Suprapubic skin (tissue), 4 donors: ENCODE measurements around the gene UVRAG. TPM values are rescaled to one million over a fixed set of nuclear protein-coding genes. Genes with fewer than 3 reads are reported as not detected.

ENCODE experiments used
- DNase-seq, 2 donors: peaks; one replicate each; pipeline ENCODE4 v3.0.0-alpha.2; 2019; ENCODE audit warnings: low spot score in 2 of 2
- H3K27ac ChIP-seq: fragments of 200-600 bp; sonication (generic); one replicate; pipeline ENCODE4 v1.5.1; 2019
- H3K27me3 ChIP-seq: fragments of 200-600 bp; sonication (generic); one replicate; pipeline ENCODE4 v1.5.1; 2019
- H3K36me3 ChIP-seq: fragments of 200-600 bp; sonication (generic); one replicate; pipeline ENCODE4 v1.5.1; 2019
- H3K4me1 ChIP-seq: fragments of 200-600 bp; sonication (generic); one replicate; pipeline ENCODE4 v1.5.1; 2019
- H3K4me3 ChIP-seq: fragments of 200-600 bp; sonication (generic); one replicate; pipeline ENCODE4 v1.5.1; 2019; ENCODE audit warnings: mild to moderate bottlenecking
- H3K9me3 ChIP-seq: fragments of 200-600 bp; sonication (generic); one replicate; pipeline ENCODE4 v1.5.1; 2019
- EP300 ChIP-seq: sonication (generic); formaldehyde crosslinking; IDR thresholded peaks from one replicate; pipeline ENCODE4 v1.6.1; 2017; ENCODE audit warnings: antibody characterized with exemption
- POLR2A ChIP-seq, 2 donors: fragments of 450-650 bp; IDR thresholded peaks; one replicate each; pipeline ENCODE4 v1.6.1; 2017; ENCODE audit warnings: antibody characterized with exemption in 2 of 2, mild to moderate bottlenecking in 2 of 2, moderate library complexity in 2 of 2
- POLR2AphosphoS5 ChIP-seq, 3 donors: sonication (generic); formaldehyde crosslinking; IDR thresholded peaks; one replicate each; pipeline ENCODE4 v1.6.1; 2017; ENCODE audit warnings: antibody characterized with exemption in 3 of 3
- WGBS: methylation state at CpG from one replicate; pipeline ENCODE4 v1.1.5; 2018; 5-methylcytosine and 5-hydroxymethylcytosine counted together
- total RNA-seq, 4 donors: library from RNA; depleted of rRNA; stranded (reverse); fragments of >200 nt; gene quantifications; one replicate each; pipeline ENCODE4 v1.1.0, GENCODE V29; 2016
- TF ChIP-seq, protein P1 (sequence below), 2 donors: fragments of 200-600 bp in 1 of 2; fragments of 450-650 bp in 1 of 2; sonication (generic) in 1 of 2; IDR thresholded peaks; one replicate each; pipeline ENCODE4 v1.5.1; 2016 to 2019; ENCODE audit warnings: antibody characterized with exemption in 2 of 2, mild to moderate bottlenecking in 1 of 2, moderate library complexity in 1 of 2

The UVRAG gene
- total RNA-seq = 10 to 100 TPM; 17.5 to 30.0 (median 22.1) TPM

DNA sequence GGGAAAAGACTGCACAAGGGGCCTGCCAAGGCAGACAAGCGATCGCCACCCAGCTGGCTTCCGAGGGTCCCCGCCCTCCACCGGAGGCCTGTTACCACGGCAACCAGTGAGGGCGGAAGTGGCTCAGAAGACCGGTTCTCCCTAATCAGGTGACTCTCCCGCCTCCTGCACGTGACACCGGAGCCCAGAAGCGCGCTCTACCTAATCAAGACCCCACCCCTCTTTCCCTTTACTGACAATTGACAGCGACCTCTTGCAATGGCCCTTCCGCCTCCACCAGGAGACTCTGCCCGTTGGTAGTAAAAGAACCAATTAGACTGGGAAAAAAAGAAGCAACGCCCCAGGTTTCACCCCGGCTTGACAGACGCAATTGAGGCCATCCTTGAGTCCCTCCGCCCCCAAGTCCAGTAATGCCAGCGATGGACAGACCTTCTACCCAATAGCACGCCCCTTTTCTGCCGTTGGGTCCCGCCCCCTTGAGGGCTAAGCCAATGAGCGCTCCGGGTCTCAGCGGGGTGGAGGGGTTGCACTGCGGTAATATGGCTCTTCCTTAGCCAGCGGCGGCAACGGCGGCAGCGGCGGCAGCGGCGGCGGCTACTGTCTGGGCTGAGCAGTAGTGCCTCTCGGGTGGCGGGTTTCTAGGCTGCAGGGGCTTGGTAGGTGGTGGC is at the start of gene UVRAG:
Gene UVRAG (plus strand): TSS at position 534 of the 668 bp plus-strand sequence. CDS start 198 bp downstream, outside the sequence.
- peak within 1 kb of the TSS; percentile 92 for H3K27ac ChIP-seq
- H3K4me3 ChIP-seq = peak within 1 kb of the TSS; percentile 71
- H3K9me3 ChIP-seq = no peaks in the 10 kb centered on the region
- no peaks in the 10 kb centered on the region for H3K36me3 ChIP-seq
- peak; percentile 99 for DNase-seq
- peaks cover 39% of the 10 kb centered on the region for H3K4me1 ChIP-seq
- no peaks in the 10 kb centered on the region for H3K27me3 ChIP-seq
- WGBS = 0% methylated on average over 13 of the region's 39 CpGs
- TF ChIP-seq EP300 (no peak), POLR2A (IDR thresholded peaks at IDR 0.05) (peak in 1 of 2 donors; percentile 72), POLR2AphosphoS5 (IDR thresholded peaks at IDR 0.05) (peak in 1 of 3 donors; percentile 47)
- TF ChIP-seq, protein P1, sequence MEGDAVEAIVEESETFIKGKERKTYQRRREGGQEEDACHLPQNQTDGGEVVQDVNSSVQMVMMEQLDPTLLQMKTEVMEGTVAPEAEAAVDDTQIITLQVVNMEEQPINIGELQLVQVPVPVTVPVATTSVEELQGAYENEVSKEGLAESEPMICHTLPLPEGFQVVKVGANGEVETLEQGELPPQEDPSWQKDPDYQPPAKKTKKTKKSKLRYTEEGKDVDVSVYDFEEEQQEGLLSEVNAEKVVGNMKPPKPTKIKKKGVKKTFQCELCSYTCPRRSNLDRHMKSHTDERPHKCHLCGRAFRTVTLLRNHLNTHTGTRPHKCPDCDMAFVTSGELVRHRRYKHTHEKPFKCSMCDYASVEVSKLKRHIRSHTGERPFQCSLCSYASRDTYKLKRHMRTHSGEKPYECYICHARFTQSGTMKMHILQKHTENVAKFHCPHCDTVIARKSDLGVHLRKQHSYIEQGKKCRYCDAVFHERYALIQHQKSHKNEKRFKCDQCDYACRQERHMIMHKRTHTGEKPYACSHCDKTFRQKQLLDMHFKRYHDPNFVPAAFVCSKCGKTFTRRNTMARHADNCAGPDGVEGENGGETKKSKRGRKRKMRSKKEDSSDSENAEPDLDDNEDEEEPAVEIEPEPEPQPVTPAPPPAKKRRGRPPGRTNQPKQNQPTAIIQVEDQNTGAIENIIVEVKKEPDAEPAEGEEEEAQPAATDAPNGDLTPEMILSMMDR (IDR thresholded peaks at IDR 0.05) = peak in 1 of 2 donors; percentile 7

DNA sequence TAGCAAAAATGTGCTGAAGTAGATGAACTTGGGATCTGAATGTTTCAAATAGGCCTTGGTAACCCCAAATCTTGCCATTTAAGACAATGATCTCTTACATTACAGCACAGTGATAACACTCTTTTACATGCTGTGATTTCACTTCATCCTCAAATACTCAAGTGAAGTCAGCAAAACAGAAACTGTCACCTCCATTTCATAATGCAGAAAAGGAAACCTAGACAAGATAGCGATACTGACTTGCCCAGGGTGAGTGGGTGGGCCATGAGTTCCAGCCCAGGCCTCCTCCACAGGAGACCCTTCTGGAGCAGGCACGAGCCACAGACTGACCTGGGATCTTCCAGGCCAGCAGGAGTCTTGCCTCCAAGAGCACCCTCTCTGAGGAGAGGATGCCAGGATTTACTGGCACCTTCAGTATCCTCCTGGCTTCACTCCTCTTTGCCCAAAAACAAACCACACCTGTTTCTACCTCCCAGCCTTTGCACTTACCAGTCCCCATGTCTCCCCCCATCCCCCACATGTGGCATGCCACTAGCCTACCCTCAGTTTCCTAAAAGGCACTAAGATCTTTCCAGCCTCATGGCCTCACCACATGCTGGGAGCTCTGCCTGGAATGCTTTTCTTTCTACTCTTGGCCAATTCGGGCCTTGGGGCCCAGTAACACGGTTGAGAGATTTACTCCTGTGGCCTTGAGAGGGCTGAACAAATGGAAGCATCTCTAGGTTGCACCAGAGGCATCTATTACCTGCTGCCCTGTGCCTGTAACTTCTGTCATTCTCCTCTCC is 48.4 kb upstream of the UVRAG start:
- Histone ChIP-seq H3K4me1 (peaks cover 18% of the 10 kb centered on the region), H3K27ac (no peak overlapping the region), H3K4me3 (no peak overlapping the region), H3K36me3 (no peaks in the 10 kb centered on the region), H3K9me3 (no peaks in the 10 kb centered on the region), H3K27me3 (peaks cover 7% of the 10 kb centered on the region)
- DNase-seq = no peak
- WGBS = 79% methylated on average over 4 of the region's 4 CpGs
- TF ChIP-seq POLR2AphosphoS5 (IDR thresholded peaks at IDR 0.05) (no peak), EP300 (no peak), POLR2A (IDR thresholded peaks at IDR 0.05) (no peak)
- TF ChIP-seq, protein P1 (IDR thresholded peaks at IDR 0.05) = no peak

DNA sequence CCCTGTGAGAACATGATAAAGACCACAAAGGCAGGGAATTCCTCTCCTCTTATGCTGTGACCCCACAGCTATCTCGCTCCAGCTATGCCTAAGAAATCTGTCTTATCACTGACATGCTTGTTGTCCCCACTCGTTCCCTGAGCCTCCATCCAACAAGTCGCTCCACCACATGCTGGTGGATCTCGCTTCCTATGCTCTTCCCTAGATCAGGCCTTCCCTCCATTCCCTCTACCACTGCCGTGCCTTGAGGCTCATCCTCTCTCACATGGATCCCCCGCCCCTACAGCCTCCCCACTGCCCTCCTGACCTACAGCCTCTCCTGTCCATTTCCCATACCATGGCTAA is 47.8 kb upstream of the UVRAG start:
- Histone ChIP-seq H3K4me3 (no peak overlapping the region), H3K36me3 (no peaks in the 10 kb centered on the region)
- 92% methylated on average over 6 of the region's 6 CpGs for WGBS

DNA sequence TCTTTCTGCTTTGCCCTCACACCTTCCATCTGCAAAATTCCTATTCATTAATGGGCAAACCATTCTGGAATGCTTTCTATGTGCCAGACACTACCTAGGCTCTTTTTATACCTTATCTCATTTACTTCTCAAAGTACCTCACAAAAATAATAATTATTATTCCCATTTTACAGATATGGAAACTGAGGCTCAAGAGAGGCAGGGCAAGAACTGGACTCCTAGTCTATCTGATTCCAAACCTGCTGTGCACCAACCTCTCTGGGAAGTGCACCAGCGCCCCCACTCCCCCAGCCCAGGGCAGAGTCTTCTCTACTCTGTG is 47.3 kb upstream of the UVRAG start:
- Histone ChIP-seq H3K27me3 (peaks cover 7% of the 10 kb centered on the region), H3K9me3 (no peaks in the 10 kb centered on the region), H3K4me1 (peaks cover 22% of the 10 kb centered on the region), H3K36me3 (no peaks in the 10 kb centered on the region), H3K27ac (no peak overlapping the region), H3K4me3 (peak overlapping the region; percentile 69)
- DNase-seq = no peak
- WGBS = 60% methylated on average over 1 of the region's 1 CpG
- no peak for TF ChIP-seq POLR2AphosphoS5 (IDR thresholded peaks at IDR 0.05)
- TF ChIP-seq EP300 = no peak
- TF ChIP-seq, protein P1 (IDR thresholded peaks at IDR 0.05) = no peak
- no peak for TF ChIP-seq POLR2A (IDR thresholded peaks at IDR 0.05)

More for the DNA sequence above, 47.8 kb upstream of the UVRAG start:
- no peak for DNase-seq
- TF ChIP-seq, protein P1 (IDR thresholded peaks at IDR 0.05) = no peak
- TF ChIP-seq POLR2A (IDR thresholded peaks at IDR 0.05) (no peak), POLR2AphosphoS5 (IDR thresholded peaks at IDR 0.05) (no peak), EP300 (no peak)
- peaks cover 7% of the 10 kb centered on the region for H3K27me3 ChIP-seq
- no peak overlapping the region for H3K27ac ChIP-seq
- H3K9me3 ChIP-seq = no peaks in the 10 kb centered on the region
- H3K4me1 ChIP-seq = peaks cover 22% of the 10 kb centered on the region
